RWPE2 (cell line): ENCODE results near the gene BRSK2.
"Not testable (repeated sequence)": the region's sequence is repeated elsewhere in the genome, so short reads cannot be mapped to it uniquely, and the experiment has no call there.

Source experiments
- ATAC-seq: fragments of 200-7000 bp; cut with Tn5 transposase; 3 replicates; pipeline ENCODE4 v1.9.1; 2021; ENCODE audit warnings: low read depth
- DNase-seq: peaks from one replicate; pipeline ENCODE4 v3.0.0-alpha.2; 2020; ENCODE audit warnings: low spot score
- H3K27ac ChIP-seq: fragments of 450-650 bp; 2 replicates; pipeline ENCODE4 v1.5.1; 2017; ENCODE audit warnings: mild to moderate bottlenecking; ENCODE audit not compliant: poor library complexity, severe bottlenecking
- H3K27me3 ChIP-seq: fragments of 250-450 bp; sonication (Bioruptor Pico); 2 replicates; pipeline ENCODE4 v1.5.1; 2021; ENCODE audit warnings: mild to moderate bottlenecking, moderate library complexity; ENCODE audit not compliant: insufficient read depth, poor library complexity, severe bottlenecking
- H3K36me3 ChIP-seq: fragments of 250-450 bp; sonication (Bioruptor Pico); 2 replicates; pipeline ENCODE4 v1.5.1; 2020; ENCODE audit warnings: low read depth, mild to moderate bottlenecking, moderate library complexity
- H3K4me1 ChIP-seq: fragments of 250-450 bp; sonication (Bioruptor Pico); 2 replicates; pipeline ENCODE4 v1.5.1; 2021; ENCODE audit warnings: mild to moderate bottlenecking, moderate library complexity; ENCODE audit not compliant: insufficient read depth, poor library complexity, severe bottlenecking
- H3K4me3 ChIP-seq: fragments of 250-450 bp; sonication (Bioruptor Pico); 2 replicates; pipeline ENCODE4 v1.5.1; 2021; ENCODE audit warnings: mild to moderate bottlenecking, moderate library complexity; ENCODE audit not compliant: severe bottlenecking
- H3K9me3 ChIP-seq: fragments of 250-450 bp; sonication (Bioruptor Pico); 2 replicates; pipeline ENCODE4 v1.5.1; 2021; ENCODE audit warnings: mild to moderate bottlenecking, moderate library complexity; ENCODE audit not compliant: severe bottlenecking
- TF ChIP-seq, protein P1 (sequence below): fragments of 450-650 bp; IDR thresholded peaks from one replicate; pipeline ENCODE4 v1.5.1; 2017; ENCODE audit warnings: mild to moderate bottlenecking, moderate library complexity; ENCODE audit not compliant: poor library complexity, severe bottlenecking

The BRSK2 gene

GRCh38 chr11:1343391-1344055, 46.2 kb upstream of the BRSK2 start:
- H3K4me1 ChIP-seq: no peaks in the 10 kb centered on the region
- ATAC-seq (no peak), DNase-seq (no peak)
- no peak overlapping the region for H3K27ac ChIP-seq
- no peaks in the 10 kb centered on the region for H3K27me3 ChIP-seq
- no peaks in the 10 kb centered on the region for H3K36me3 ChIP-seq
- no peak overlapping the region for H3K4me3 ChIP-seq
- TF ChIP-seq, protein P1, sequence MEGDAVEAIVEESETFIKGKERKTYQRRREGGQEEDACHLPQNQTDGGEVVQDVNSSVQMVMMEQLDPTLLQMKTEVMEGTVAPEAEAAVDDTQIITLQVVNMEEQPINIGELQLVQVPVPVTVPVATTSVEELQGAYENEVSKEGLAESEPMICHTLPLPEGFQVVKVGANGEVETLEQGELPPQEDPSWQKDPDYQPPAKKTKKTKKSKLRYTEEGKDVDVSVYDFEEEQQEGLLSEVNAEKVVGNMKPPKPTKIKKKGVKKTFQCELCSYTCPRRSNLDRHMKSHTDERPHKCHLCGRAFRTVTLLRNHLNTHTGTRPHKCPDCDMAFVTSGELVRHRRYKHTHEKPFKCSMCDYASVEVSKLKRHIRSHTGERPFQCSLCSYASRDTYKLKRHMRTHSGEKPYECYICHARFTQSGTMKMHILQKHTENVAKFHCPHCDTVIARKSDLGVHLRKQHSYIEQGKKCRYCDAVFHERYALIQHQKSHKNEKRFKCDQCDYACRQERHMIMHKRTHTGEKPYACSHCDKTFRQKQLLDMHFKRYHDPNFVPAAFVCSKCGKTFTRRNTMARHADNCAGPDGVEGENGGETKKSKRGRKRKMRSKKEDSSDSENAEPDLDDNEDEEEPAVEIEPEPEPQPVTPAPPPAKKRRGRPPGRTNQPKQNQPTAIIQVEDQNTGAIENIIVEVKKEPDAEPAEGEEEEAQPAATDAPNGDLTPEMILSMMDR: no peak
- no peaks in the 10 kb centered on the region for H3K9me3 ChIP-seq

GRCh38 chr11:1344056-1344635, 45.6 kb upstream of the BRSK2 start:
- no peaks in the 10 kb centered on the region for H3K4me1 ChIP-seq
- H3K4me3 ChIP-seq: no peak overlapping the region
- H3K9me3 ChIP-seq: no peaks in the 10 kb centered on the region
- DNase-seq: no peak
- H3K36me3 ChIP-seq: no peaks in the 10 kb centered on the region
- TF ChIP-seq, protein P1: no peak
- no peak for ATAC-seq
- no peak overlapping the region for H3K27ac ChIP-seq
- no peaks in the 10 kb centered on the region for H3K27me3 ChIP-seq

GRCh38 chr11:1345737-1346513, 43.8 kb upstream of the BRSK2 start:
- Histone ChIP-seq H3K4me1 (no peaks in the 10 kb centered on the region), H3K27ac (no peak overlapping the region), H3K9me3 (no peaks in the 10 kb centered on the region), H3K4me3 (no peak overlapping the region), H3K36me3 (no peaks in the 10 kb centered on the region), H3K27me3 (no peaks in the 10 kb centered on the region)
- ATAC-seq (no peak), DNase-seq (no peak)
- TF ChIP-seq, protein P1: no peak

DNA sequence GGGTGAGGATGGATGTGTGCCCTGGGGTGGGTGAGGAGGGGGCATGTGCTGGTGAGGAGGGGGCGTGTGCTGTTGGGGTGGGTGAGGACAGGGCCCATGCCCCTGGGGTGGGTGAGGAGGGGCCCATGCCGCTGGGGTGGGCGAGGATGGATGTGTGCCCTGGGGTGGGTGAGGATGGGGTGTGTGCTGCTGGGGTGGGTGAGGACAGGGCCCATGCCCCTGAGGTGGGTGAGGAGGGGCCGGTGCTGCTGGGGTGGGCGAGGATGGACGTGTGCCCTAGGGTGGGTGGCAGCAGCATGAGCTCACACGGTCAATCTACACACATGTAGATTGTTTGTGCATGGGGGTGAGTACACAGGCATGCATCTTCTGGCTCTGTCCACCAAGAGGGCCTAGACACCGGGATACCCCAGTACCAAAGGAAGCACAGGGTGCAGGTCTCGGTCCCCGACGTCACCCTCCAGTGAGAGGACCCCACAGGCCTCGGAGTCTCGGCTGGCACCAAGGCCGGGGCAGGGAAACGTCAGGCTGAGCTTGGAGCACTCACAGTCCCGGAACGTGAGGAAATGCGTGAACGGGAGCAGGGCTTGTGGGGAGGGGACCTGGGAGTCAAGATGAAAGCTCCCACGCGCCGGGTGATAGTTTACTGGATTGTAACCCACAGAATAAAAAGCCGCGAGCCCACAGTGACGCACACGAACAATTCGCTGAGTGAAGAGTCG, 42.9 kb upstream of the BRSK2 start:
- no peaks in the 10 kb centered on the region for H3K36me3 ChIP-seq
- no peaks in the 10 kb centered on the region for H3K9me3 ChIP-seq
- H3K4me3 ChIP-seq: no peak overlapping the region
- ATAC-seq (no peak), DNase-seq (no peak)
- TF ChIP-seq, protein P1: no peak
- H3K27ac ChIP-seq: no peak overlapping the region
- no peaks in the 10 kb centered on the region for H3K27me3 ChIP-seq
- H3K4me1 ChIP-seq: no peaks in the 10 kb centered on the region

GRCh38 chr11:1347411-1347999, 42.2 kb upstream of the BRSK2 start:
- H3K4me3 ChIP-seq, H3K4me1 ChIP-seq, H3K27me3 ChIP-seq, H3K36me3 ChIP-seq, DNase-seq, ATAC-seq, H3K27ac ChIP-seq, H3K9me3 ChIP-seq: not testable (repeated sequence)
